Mesangial cell (primary cell): ENCODE data around the gene ANKRD23. TPM values are rescaled to one million over a fixed set of nuclear protein-coding genes. Genes with fewer than 3 reads are reported as not detected.

ENCODE experiments used
- total RNA-seq: library from RNA; depleted of rRNA; stranded (reverse); fragments of >200 nt; gene quantifications from 2 replicates; pipeline ENCODE4 v1.2.3, GENCODE V29; 2015

Gene ANKRD23
- total RNA-seq = 0.49 and 1.9 TPM in 2 replicates

GRCh38 chr2:96843538-96844268 is at the start of gene ANKRD23:
Gene ANKRD23 (minus strand): TSS chr2:96844021. CDS start chr2:96843992, 29 bp downstream.

GRCh38 chr2:96869822-96870625 is 26.2 kb upstream of the ANKRD23 start, which contains the start of gene SEMA4C:
Gene SEMA4C (minus strand): TSS chr2:96870080. CDS start chr2:96867886, 2,194 bp downstream.

GRCh38 chr2:96857667-96858372 is 14.0 kb upstream of the ANKRD23 start, which contains the start of gene ANKRD39:
Gene ANKRD39 (minus strand): TSS chr2:96858016. CDS start chr2:96857987, 29 bp downstream.

GRCh38 chr2:96816127-96816835 is 27.5 kb downstream of the ANKRD23 start, which contains the start of gene CNNM3:
Gene CNNM3 (plus strand): TSS chr2:96816268. CDS start chr2:96816278, 10 bp downstream.

Other genes starting within 250 kb of the ANKRD23 start
- 21.3 and 33.5 TPM in 2 replicates for gene KANSL3, start 205.7 kb downstream of the ANKRD23 start, total RNA-seq
- under 0.01 TPM in 1 of 2 replicates, not detected in the other for gene FER1L5, start 201.3 kb downstream of the ANKRD23 start, total RNA-seq
- gene LMAN2L, start 104.0 kb downstream of the ANKRD23 start, total RNA-seq = 13.1 and 16.3 TPM in 2 replicates
- 8.0 and 8.8 TPM in 2 replicates for gene CNNM4, start 83.1 kb downstream of the ANKRD23 start, total RNA-seq
- gene CNNM3, start 27.8 kb downstream of the ANKRD23 start, total RNA-seq = 7.2 and 13.6 TPM in 2 replicates
- gene ANKRD39, start 14.0 kb upstream of the ANKRD23 start, total RNA-seq = 22.1 and 34.7 TPM in 2 replicates
- gene SEMA4C, start 26.1 kb upstream of the ANKRD23 start, total RNA-seq = 24.6 and 50.6 TPM in 2 replicates
- gene FAM178B, start 142.6 kb upstream of the ANKRD23 start, total RNA-seq = not detected in 2 replicates